Keratinocyte (primary cell): ENCODE data around the gene TAF6. TPM values are rescaled to one million over a fixed set of nuclear protein-coding genes. Genes with fewer than 3 reads are reported as not detected.

Experiments used
- DNase-seq: peaks from one replicate; pipeline ENCODE4 v3.0.0-alpha.2; 2011; ENCODE audit warnings: low read depth, missing footprints, low spot score
- FAIRE-seq: peaks from 2 replicates; lab custom pipeline; 2011; peaks lifted over from hg19 to GRCh38; lab: Jason Lieb, UNC
- H2AFZ ChIP-seq: 2 replicates; pipeline ENCODE4 v1.6.0; 2012; ENCODE audit warnings: low read length, control low read depth, inconsistent platforms; ENCODE audit not compliant: control insufficient read depth
- H3K27ac ChIP-seq: 2 replicates; pipeline ENCODE4 v1.5.1; 2011; ENCODE audit warnings: low read length; ENCODE audit not compliant: control insufficient read depth, insufficient read depth
- H3K27me3 ChIP-seq: 3 replicates; pipeline ENCODE4 v1.6.0; 2011; ENCODE audit warnings: low read length; ENCODE audit not compliant: control insufficient read depth, insufficient read depth; ENCODE audit errors: extremely low read depth
- H3K36me3 ChIP-seq, 2 experiments: 2 replicates in 1 of 2; 3 replicates in 1 of 2; pipeline ENCODE4 v1.5.1; 2011; ENCODE audit warnings: low read length in 2 of 2, mild to moderate bottlenecking in 1 of 2; ENCODE audit not compliant: control insufficient read depth in 2 of 2, insufficient read depth in 2 of 2; ENCODE audit errors: extremely low read depth in 1 of 2
- H3K4me1 ChIP-seq: 3 replicates; pipeline ENCODE4 v1.5.1; 2011; ENCODE audit warnings: low read length; ENCODE audit not compliant: control insufficient read depth, insufficient read depth; ENCODE audit errors: extremely low read depth
- H3K4me2 ChIP-seq: 3 replicates; pipeline ENCODE4 v1.6.0; 2011; ENCODE audit warnings: low read depth, low read length; ENCODE audit not compliant: control insufficient read depth, insufficient read depth; ENCODE audit errors: extremely low read depth
- H3K4me3 ChIP-seq, 3 experiments: fragments of 200-600 bp in 1 of 3; sonication (generic) in 1 of 3; 2 replicates in 2 of 3; 3 replicates in 1 of 3; pipeline ENCODE4 v1.5.1; 2011 to 2016; ENCODE audit warnings: low read length in 3 of 3, mild to moderate bottlenecking in 3 of 3, control low read depth in 2 of 3, inconsistent platforms in 1 of 3, low read depth in 1 of 3, mixed read lengths in 1 of 3, mixed run types in 1 of 3, moderate library complexity in 1 of 3; ENCODE audit not compliant: control insufficient read depth in 2 of 3, insufficient read depth in 2 of 3; ENCODE audit errors: extremely low read depth in 1 of 3
- H3K79me2 ChIP-seq: 2 replicates; pipeline ENCODE4 v1.6.0; 2012; ENCODE audit warnings: low read length; ENCODE audit not compliant: control insufficient read depth, insufficient read depth
- H3K9ac ChIP-seq: 3 replicates; pipeline ENCODE4 v1.6.0; 2011; ENCODE audit warnings: low read length; ENCODE audit not compliant: control insufficient read depth, insufficient read depth; ENCODE audit errors: extremely low read depth
- H3K9me1 ChIP-seq: 3 replicates; pipeline ENCODE4 v1.6.0; 2011; ENCODE audit warnings: low read length; ENCODE audit not compliant: control insufficient read depth, insufficient read depth; ENCODE audit errors: extremely low read depth
- H3K9me3 ChIP-seq: 2 replicates; pipeline ENCODE4 v1.5.1; 2012; ENCODE audit warnings: low read depth, low read length; ENCODE audit not compliant: control insufficient read depth
- H4K20me1 ChIP-seq: 3 replicates; pipeline ENCODE4 v1.6.0; 2011; ENCODE audit warnings: low read length; ENCODE audit not compliant: control insufficient read depth, insufficient read depth; ENCODE audit errors: extremely low read depth
- CTCF ChIP-seq, 3 experiments: IDR thresholded peaks in 1 of 3; conservative IDR thresholded peaks in 1 of 3; optimal IDR thresholded peaks in 1 of 3; 2 replicates in 2 of 3; 3 replicates in 1 of 3; pipeline versions ENCODE3 to v1.5.1; 2011; ENCODE audit warnings: low read length in 3 of 3, mild to moderate bottlenecking in 3 of 3, moderate library complexity in 2 of 3, control low read depth in 1 of 3, inconsistent platforms in 1 of 3; ENCODE audit not compliant: insufficient read depth in 2 of 3; ENCODE audit errors: extremely low read depth in 1 of 3
- EZH2 ChIP-seq: IDR thresholded peaks from one replicate; pipeline ENCODE4 v1.6.1; 2012; ENCODE audit warnings: inconsistent platforms, mild to moderate bottlenecking, low read length, moderate library complexity
- dilution Hi-C: fragments of 300-500 bp; cut with MboI; formaldehyde crosslinking; loops from one replicate; pipeline ENCODE4 v1.7.0; 2020; ENCODE audit warnings: low sequenced_read_pairs; ENCODE audit not compliant: extremely low pct_ligation_motif_present
- polyA plus RNA-seq, 5 experiments: library from polyadenylated mRNA; depleted of rRNA in 3 of 5; stranded (reverse) in 3 of 5; stranded (forward) in 1 of 5; unstranded in 1 of 5; fragments of >200 nt; gene quantifications; 1 replicate in 1 of 5; 2 replicates in 3 of 5; 3 replicates in 1 of 5; pipeline versions ENCODE4 v1.2.1 to v1.2.3, GENCODE V29; 2011 to 2012; ENCODE audit warnings: missing spikeins in 2 of 5, low read depth in 1 of 5, low replicate concordance in 1 of 5

TAF6 gene
- polyA plus RNA-seq, 1 donor (not counting 4 experiments of a cell fraction or from before 2014, with no cell fraction given) = 7.6 TPM

GRCh38 chr7:100115026-100115425 lies 4.1 kb downstream of the TAF6 start:
- no peak for TF ChIP-seq EZH2
- TF ChIP-seq CTCF (optimal IDR thresholded peaks at IDR 0.05 in 1 of 3, IDR thresholded peaks at IDR 0.05 in 1 of 3, conservative IDR thresholded peaks at IDR 0.05 in 1 of 3; ENCODE audit: extremely low read depth in 1 of 3, insufficient read depth in 2 of 3, low read length in 3 of 3) = no peak
- Histone ChIP-seq H2AFZ (no peak overlapping the region), H3K36me3 (peaks cover 12 to 13% of the 10 kb centered on the region in 2 experiments), H3K9me3 (no peaks in the 10 kb centered on the region), H3K27ac (no peak overlapping the region), H3K4me3 (no peak overlapping the region), H3K9me1 (no peaks in the 10 kb centered on the region), H3K9ac (no peak overlapping the region), H3K4me2 (no peak overlapping the region), H4K20me1 (peaks cover 3% of the 10 kb centered on the region), H3K4me1 (peaks cover 3% of the 10 kb centered on the region), H3K79me2 (peaks cover 9% of the 10 kb centered on the region), H3K27me3 (no peaks in the 10 kb centered on the region)
- no peak for DNase-seq
- no peak for FAIRE-seq
- dilution Hi-C loops = no loop called here

GRCh38 chr7:100111914-100112313 lies 7.2 kb downstream of the TAF6 start:
- Histone ChIP-seq H4K20me1 (no peaks in the 10 kb centered on the region), H3K4me1 (no peaks in the 10 kb centered on the region), H3K9me3 (no peaks in the 10 kb centered on the region), H3K79me2 (no peaks in the 10 kb centered on the region), H3K4me3 (no peak overlapping the region), H3K27me3 (no peaks in the 10 kb centered on the region), H3K9me1 (no peaks in the 10 kb centered on the region), H3K4me2 (no peak overlapping the region), H3K9ac (no peak overlapping the region), H2AFZ (no peak overlapping the region), H3K27ac (no peak overlapping the region), H3K36me3 (peaks cover 17 to 26% of the 10 kb centered on the region in 2 experiments)
- no peak for TF ChIP-seq CTCF (optimal IDR thresholded peaks at IDR 0.05 in 1 of 3, IDR thresholded peaks at IDR 0.05 in 1 of 3, conservative IDR thresholded peaks at IDR 0.05 in 1 of 3; ENCODE audit: extremely low read depth in 1 of 3, insufficient read depth in 2 of 3, low read length in 3 of 3)
- no peak for TF ChIP-seq EZH2
- no peak for FAIRE-seq
- dilution Hi-C loops = no loop called here
- no peak for DNase-seq
